HepG2 (cell line): ENCODE data around the gene PGAP3. TPM values are rescaled to one million over a fixed set of nuclear protein-coding genes. Genes with fewer than 3 reads are reported as not detected.

Source experiments
- CCAR2 ChIP-seq: fragments of 200-400 bp; formaldehyde crosslinking; optimal IDR thresholded peaks from 2 replicates; pipeline ENCODE3; 2018; ENCODE audit warnings: low read depth, mild to moderate bottlenecking, low read length, moderate library complexity
- FOSL2 ChIP-seq: sonication (generic); formaldehyde crosslinking; IDR thresholded peaks from 2 replicates; pipeline ENCODE4 v1.4.0; 2020; ENCODE audit warnings: missing genetic modification reagents
- JARID2 ChIP-seq: sonication (generic); formaldehyde crosslinking; IDR thresholded peaks from 2 replicates; pipeline ENCODE4 v1.8.1; 2023; ENCODE audit warnings: missing genetic modification reagents, inconsistent platforms; ENCODE audit not compliant: insufficient replicate concordance
- KLF12 ChIP-seq: sonication (generic); formaldehyde crosslinking; IDR thresholded peaks from 2 replicates; pipeline ENCODE4 v1.4.0; 2020; ENCODE audit warnings: missing genetic modification reagents, borderline replicate concordance
- KLF9 ChIP-seq: IDR thresholded peaks from 2 replicates; pipeline ENCODE4 v1.6.1; 2016; ENCODE audit warnings: low read depth
- NKX3-1 ChIP-seq: sonication (generic); formaldehyde crosslinking; IDR thresholded peaks from 2 replicates; pipeline ENCODE4 v1.5.0; 2020; ENCODE audit warnings: missing genetic modification reagents
- RBFOX2 ChIP-seq: fragments of 200-400 bp; formaldehyde crosslinking; IDR thresholded peaks from 2 replicates; pipeline ENCODE4 v1.6.1; 2017; ENCODE audit warnings: low read depth, mild to moderate bottlenecking, low read length
- RFX3 ChIP-seq: IDR thresholded peaks from 2 replicates; pipeline ENCODE4 v1.6.1; 2016; ENCODE audit warnings: missing biosample characterization, missing genetic modification reagents
- SIN3A ChIP-seq: IDR thresholded peaks from 2 replicates; pipeline ENCODE4 v1.6.1; 2011; ENCODE audit warnings: low read depth, mild to moderate bottlenecking, control low read depth, low read length, borderline replicate concordance
- ZBTB2 ChIP-seq: sonication (generic); formaldehyde crosslinking; IDR thresholded peaks from 2 replicates; pipeline ENCODE4 v1.8.0; 2022; ENCODE audit warnings: low read depth, missing genetic modification reagents
- ZFP1 ChIP-seq: IDR thresholded peaks from 2 replicates; pipeline ENCODE4 v1.6.1; 2016
- ZFYVE20 ChIP-seq: sonication (generic); formaldehyde crosslinking; IDR thresholded peaks from 2 replicates; pipeline ENCODE4 v1.8.0; 2023; ENCODE audit warnings: low read depth, mild to moderate bottlenecking, moderate library complexity, missing genetic modification reagents, borderline replicate concordance
- ZNF546 ChIP-seq: sonication (generic); formaldehyde crosslinking; conservative IDR thresholded peaks from 2 replicates; pipeline ENCODE4 v1.8.1; 2023; ENCODE audit warnings: mild to moderate bottlenecking, missing genetic modification reagents
- ZNF577 ChIP-seq: sonication (generic); formaldehyde crosslinking; IDR thresholded peaks from 2 replicates; pipeline ENCODE4 v1.4.0; 2020; ENCODE audit warnings: mild to moderate bottlenecking, low read depth, missing genetic modification reagents, borderline replicate concordance
- ZNF775 ChIP-seq: sonication (generic); formaldehyde crosslinking; IDR thresholded peaks from 2 replicates; pipeline ENCODE4 v1.4.0; 2020; ENCODE audit warnings: missing genetic modification reagents, mild to moderate bottlenecking, moderate library complexity, borderline replicate concordance
- ZNF891 ChIP-seq: sonication (generic); formaldehyde crosslinking; IDR thresholded peaks from 2 replicates; pipeline ENCODE4 v1.5.0; 2020; ENCODE audit warnings: mild to moderate bottlenecking, missing genetic modification reagents
- ZSCAN20 ChIP-seq: sonication (generic); formaldehyde crosslinking; IDR thresholded peaks from 2 replicates; pipeline ENCODE4 v1.4.0; 2020; ENCODE audit warnings: missing genetic modification reagents, mild to moderate bottlenecking, borderline replicate concordance
- polyA plus RNA-seq, 8 experiments: library from polyadenylated mRNA; depleted of rRNA in 3 of 8; stranded (reverse) in 7 of 8; unstranded in 1 of 8; fragments of >200 nt; fragmentation: Illumina TruSeq in 4 of 8; extraction: Trizol in 4 of 8; gene quantifications; 2 replicates each; pipeline versions ENCODE4 v1.2.1 to v1.2.3, GENCODE V29; 2011 to 2016; ENCODE audit warnings: low read depth in 4 of 8, missing spikeins in 1 of 8, mixed read lengths in 1 of 8; ENCODE audit not compliant: insufficient read depth in 1 of 8
- total RNA-seq, 5 experiments: library from RNA; depleted of rRNA; stranded (reverse); fragments of >200 nt; fragmentation: Illumina TruSeq; extraction: Trizol; gene quantifications; 2 replicates each; pipeline ENCODE4 v1.2.3, GENCODE V29; 2016; ENCODE audit warnings: low read depth in 1 of 5
- TF ChIP-seq, protein P1 (sequence below): sonication (generic); formaldehyde crosslinking; IDR thresholded peaks from 2 replicates; pipeline ENCODE4 v1.5.1; 2020; ENCODE audit warnings: missing genetic modification reagents, mild to moderate bottlenecking, borderline replicate concordance
- TF ChIP-seq, protein P2 (sequence below): sonication (generic); formaldehyde crosslinking; IDR thresholded peaks from 2 replicates; pipeline ENCODE4 v1.5.0; 2020; ENCODE audit warnings: missing genetic modification reagents
- TF ChIP-seq, protein P3 (sequence below): sonication (generic); formaldehyde crosslinking; IDR thresholded peaks from 2 replicates; pipeline ENCODE4 v1.5.1; 2020; ENCODE audit warnings: mild to moderate bottlenecking, moderate library complexity, missing genetic modification reagents

Gene PGAP3
- total and polyA plus RNA-seq, 2 of the 13 experiments (the other 11 are each of a cell fraction or from before 2014, with no cell fraction given) = 11.9 to 14.6 TPM

GRCh38 chr17:39687546-39688474, at the start of gene PGAP3 (continued):
- TF ChIP-seq NKX3-1 (CRISPR knock-in tag) (peak; percentile 81; the same call in 1 of the 2 replicates), ZSCAN20 (CRISPR knock-in tag) (peak; percentile 62; the same call in 1 of the 2 replicates), FOSL2 (peak; percentile 70), RFX3 (CRISPR knock-in tag) (no peak), ZFYVE20 (no peak), JARID2 (CRISPR knock-in tag) (peak; percentile 87), ZFP1 (CRISPR knock-in tag) (no peak; the same call in 1 of the 2 replicates), KLF9 (peak; percentile 74; the same call in 1 of the 2 replicates), ZNF577 (CRISPR knock-in tag) (no peak), ZBTB2 (CRISPR knock-in tag) (peak; percentile 98), RBFOX2 (peak; percentile 96), ZNF891 (CRISPR knock-in tag) (peak; percentile 83; the same call in 1 of the 2 replicates), ZNF546 (CRISPR knock-in tag) (0 out of 2 replicates have a peak, but pooled peaks have one; percentile 3), SIN3A (peak; percentile 64; the same call in 1 of the 2 replicates), ZNF775 (CRISPR knock-in tag) (no peak), KLF12 (CRISPR knock-in tag) (peak; percentile 51; the same call in 1 of the 2 replicates), CCAR2 (no peak)
- TF ChIP-seq, protein P1, sequence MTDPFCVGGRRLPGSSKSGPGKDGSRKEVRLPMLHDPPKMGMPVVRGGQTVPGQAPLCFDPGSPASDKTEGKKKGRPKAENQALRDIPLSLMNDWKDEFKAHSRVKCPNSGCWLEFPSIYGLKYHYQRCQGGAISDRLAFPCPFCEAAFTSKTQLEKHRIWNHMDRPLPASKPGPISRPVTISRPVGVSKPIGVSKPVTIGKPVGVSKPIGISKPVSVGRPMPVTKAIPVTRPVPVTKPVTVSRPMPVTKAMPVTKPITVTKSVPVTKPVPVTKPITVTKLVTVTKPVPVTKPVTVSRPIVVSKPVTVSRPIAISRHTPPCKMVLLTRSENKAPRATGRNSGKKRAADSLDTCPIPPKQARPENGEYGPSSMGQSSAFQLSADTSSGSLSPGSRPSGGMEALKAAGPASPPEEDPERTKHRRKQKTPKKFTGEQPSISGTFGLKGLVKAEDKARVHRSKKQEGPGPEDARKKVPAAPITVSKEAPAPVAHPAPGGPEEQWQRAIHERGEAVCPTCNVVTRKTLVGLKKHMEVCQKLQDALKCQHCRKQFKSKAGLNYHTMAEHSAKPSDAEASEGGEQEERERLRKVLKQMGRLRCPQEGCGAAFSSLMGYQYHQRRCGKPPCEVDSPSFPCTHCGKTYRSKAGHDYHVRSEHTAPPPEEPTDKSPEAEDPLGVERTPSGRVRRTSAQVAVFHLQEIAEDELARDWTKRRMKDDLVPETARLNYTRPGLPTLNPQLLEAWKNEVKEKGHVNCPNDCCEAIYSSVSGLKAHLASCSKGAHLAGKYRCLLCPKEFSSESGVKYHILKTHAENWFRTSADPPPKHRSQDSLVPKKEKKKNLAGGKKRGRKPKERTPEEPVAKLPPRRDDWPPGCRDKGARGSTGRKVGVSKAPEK (CRISPR knock-in tag) = no peak
- TF ChIP-seq, protein P2, sequence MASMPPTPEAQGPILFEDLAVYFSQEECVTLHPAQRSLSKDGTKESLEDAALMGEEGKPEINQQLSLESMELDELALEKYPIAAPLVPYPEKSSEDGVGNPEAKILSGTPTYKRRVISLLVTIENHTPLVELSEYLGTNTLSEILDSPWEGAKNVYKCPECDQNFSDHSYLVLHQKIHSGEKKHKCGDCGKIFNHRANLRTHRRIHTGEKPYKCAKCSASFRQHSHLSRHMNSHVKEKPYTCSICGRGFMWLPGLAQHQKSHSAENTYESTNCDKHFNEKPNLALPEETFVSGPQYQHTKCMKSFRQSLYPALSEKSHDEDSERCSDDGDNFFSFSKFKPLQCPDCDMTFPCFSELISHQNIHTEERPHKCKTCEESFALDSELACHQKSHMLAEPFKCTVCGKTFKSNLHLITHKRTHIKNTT = no peak
- TF ChIP-seq, protein P3, sequence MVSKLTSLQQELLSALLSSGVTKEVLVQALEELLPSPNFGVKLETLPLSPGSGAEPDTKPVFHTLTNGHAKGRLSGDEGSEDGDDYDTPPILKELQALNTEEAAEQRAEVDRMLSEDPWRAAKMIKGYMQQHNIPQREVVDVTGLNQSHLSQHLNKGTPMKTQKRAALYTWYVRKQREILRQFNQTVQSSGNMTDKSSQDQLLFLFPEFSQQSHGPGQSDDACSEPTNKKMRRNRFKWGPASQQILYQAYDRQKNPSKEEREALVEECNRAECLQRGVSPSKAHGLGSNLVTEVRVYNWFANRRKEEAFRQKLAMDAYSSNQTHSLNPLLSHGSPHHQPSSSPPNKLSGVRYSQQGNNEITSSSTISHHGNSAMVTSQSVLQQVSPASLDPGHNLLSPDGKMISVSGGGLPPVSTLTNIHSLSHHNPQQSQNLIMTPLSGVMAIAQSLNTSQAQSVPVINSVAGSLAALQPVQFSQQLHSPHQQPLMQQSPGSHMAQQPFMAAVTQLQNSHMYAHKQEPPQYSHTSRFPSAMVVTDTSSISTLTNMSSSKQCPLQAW (CRISPR knock-in tag) = peak; percentile 80; the same call in 1 of the 2 replicates
